ENCODE measurements around the gene C14orf93. TPM values are rescaled to one million over a fixed set of nuclear protein-coding genes. Genes with fewer than 3 reads are reported as not detected.
A peak's percentile ranks its signal among the peaks of the same experiment; 100 is the strongest.
"Not testable (repeated sequence)": the region's sequence is repeated elsewhere in the genome, so short reads cannot be mapped to it uniquely, and the experiment has no call there.

Gene C14orf93
- total RNA-seq, 1 experiment from 2014 or later = 8.7 TPM

DNA sequence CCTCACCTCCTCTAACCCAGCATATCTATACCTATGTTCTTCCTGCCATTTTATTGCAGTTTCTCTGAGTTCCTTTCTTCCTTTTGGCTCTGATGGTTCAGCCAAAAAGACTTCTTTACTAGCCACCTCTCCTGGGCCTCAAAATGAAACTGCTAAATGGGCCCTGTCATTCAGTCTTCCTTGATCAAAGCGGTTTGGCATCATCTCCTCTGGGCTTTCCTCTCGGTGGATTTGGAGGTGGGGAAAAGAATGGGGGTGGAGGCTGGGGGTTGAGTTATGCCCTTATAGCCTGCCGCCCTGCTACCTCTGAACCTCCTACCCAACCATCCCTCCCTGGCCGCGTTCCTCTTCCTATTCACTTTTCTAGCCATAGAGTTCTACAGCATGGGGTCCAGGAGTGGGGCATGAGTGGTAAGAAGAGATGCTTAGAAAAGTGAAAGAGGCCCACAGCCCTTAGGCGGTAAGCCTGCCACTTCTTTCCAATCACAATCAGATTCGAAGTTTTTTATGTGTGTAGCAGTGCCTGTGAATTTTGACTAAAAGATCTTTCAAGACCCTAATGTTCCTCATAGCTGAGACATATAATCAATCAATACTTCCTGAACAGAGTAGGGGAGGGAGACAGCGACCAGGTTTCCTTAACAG is 30.1 kb downstream of the C14orf93 start:
- in situ Hi-C loops (cut with HindIII; ENCODE audit: low sequenced_read_pairs) = loop anchor here (10.0 kb wide), 1 partner anchor 85 kb away; no protein-coding TSS in a partner anchor
- no peak for DNase-seq (ENCODE audit: low spot score)

DNA sequence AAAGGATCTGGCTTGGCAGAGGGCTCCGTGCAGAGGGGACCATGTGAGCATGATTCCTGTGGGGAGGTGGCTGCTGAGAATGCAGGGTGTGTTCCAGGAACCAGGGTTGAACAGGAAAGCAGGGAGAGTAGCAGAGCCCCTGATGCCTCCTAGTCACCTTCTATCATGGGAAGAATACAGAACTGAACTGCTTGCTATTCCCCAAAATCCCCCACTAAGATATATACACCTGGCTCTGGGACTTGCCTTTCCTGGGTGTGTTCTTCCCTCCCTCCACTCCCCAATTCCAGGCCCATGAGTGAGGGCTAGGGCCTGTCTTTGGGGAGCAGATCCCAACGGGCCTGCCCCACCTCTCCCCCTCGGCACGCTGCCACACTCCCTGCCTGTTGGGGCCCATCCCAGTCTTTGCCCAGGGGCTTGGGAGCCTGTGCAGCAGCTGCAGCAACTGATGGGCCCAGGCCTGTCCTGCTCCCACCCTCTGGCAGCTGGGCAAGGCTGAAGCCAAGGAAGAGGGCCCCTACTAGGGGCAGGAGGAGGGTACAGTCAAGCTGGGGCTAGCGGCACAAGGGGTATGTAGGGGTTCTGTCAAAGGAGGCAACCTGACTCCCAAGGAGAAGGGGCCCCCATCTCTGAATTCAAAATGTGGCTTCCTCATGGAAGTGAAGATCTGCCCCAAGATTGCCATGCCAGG is 30.8 kb downstream of the C14orf93 start:
- in situ Hi-C loops (cut with HindIII; ENCODE audit: low sequenced_read_pairs) = no loop called here

DNA sequence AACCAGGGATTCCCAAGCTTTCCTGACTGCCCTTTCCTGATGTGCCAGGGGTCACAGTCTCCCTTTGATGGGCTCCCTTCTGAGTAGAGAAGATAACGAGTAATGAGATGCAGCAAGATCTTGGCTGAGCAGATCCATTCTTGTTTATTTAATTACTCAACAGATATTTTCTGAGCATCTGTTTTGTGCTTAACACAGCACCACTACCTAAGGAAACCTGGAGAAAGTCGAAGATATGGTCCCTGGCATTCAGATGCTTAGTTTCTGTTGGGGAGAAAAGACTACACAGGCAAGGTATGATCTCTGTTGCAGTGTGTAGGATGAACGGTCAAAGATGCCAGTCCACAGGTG is 31.5 kb downstream of the C14orf93 start:
- in situ Hi-C loops (cut with HindIII; ENCODE audit: low sequenced_read_pairs) = no loop called here
- no peak for DNase-seq (ENCODE audit: low spot score)

More for the DNA sequence above, 30.8 kb downstream of the C14orf93 start:
- no peak for DNase-seq (ENCODE audit: low spot score)

DNA sequence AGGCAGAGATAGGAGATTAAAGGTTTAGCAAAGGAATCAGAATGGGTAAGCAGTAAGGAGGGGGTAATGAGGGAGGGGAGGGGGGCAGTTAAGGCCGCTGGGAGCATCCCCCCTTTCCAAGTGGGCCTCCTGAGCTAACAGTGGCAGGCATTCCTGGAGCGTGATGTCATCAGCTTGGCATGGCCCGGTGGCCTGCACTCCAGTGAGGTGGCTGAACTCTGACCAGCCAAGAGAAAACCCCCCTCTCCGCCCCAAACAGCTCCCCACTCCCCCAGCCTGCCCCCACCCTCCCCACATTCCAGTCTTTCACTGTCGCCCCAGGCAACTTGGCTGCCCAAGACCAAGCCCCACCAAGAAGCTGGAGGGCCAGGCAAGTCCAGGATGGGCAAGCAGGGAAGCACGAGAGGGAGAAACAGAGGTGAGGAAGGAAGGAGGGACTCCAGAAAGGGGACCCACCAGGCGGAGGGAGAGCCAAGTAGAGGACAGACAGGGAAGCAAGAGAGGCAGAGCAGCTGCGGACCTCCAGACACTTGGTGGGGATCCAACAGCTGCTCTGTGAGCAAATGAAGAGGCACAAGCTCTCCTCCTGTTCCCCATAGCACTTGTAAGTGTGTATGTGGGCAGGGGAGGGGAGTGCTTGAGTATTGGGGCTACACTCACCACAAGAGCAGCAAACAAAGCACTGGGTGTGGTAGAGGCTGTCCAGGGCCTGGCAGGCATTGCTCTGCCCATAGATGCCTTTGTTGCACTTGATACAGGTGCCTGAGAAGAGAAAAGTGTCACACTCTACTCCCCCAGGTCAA is 32.1 kb downstream of the C14orf93 start:
- DNase-seq (ENCODE audit: low spot score) = no peak
- in situ Hi-C loops (cut with HindIII; ENCODE audit: low sequenced_read_pairs) = no loop called here

DNA sequence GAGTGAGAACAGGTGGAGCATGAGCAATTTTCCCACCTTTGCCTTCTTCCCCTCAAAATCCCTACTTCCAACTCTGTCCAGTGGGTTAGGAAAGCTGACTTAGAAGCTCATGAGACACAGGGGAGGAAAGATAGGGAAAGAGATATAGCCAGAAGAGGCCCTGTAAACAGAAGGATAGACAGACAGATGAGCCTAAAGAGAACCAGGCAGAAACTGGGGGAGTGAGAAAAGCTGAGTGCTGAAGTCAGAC is 32.6 kb downstream of the C14orf93 start:
- in situ Hi-C loops (cut with HindIII; ENCODE audit: low sequenced_read_pairs) = no loop called here
- no peak for DNase-seq (ENCODE audit: low spot score)

DNA sequence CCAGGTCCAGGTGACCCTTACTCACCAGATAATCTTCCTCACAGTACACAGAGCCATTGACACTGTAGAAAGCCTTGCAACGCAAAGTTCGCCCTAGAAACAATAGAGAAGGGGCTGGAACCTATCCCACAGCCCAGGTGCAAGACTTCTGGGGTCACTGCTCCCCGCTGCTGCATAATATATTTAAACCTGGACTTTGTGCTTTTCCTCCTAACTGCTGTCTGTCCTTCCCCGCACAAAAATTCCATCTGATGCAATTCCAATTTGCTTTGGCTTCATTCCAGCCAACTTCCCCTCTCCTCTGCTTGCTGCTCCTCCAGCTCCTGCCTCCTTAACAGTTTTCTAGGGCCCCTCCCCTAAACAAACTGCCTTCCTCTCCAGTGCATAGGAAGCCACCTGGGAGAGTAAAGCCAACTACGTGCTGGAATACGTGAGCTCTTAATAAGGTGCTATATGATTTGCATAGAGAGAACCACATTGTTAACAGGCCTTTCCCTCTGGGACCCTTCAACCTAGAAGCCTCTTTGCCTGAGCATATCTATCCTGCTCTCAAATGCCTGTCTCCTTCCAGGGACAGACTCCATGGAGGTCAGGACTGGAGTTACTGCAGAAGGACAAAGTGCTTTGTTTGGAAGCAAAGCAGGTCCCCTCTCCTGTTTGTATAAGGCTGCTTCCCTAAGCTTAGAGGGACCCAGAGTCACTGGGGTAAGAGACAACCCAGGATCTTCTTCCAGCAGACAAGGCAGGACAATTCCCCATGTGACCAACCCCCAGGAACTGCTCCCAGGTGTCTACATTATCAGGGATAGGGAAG is 33.1 kb downstream of the C14orf93 start:
- in situ Hi-C loops (cut with HindIII; ENCODE audit: low sequenced_read_pairs) = no loop called here
- DNase-seq (ENCODE audit: low spot score) = no peak

DNA sequence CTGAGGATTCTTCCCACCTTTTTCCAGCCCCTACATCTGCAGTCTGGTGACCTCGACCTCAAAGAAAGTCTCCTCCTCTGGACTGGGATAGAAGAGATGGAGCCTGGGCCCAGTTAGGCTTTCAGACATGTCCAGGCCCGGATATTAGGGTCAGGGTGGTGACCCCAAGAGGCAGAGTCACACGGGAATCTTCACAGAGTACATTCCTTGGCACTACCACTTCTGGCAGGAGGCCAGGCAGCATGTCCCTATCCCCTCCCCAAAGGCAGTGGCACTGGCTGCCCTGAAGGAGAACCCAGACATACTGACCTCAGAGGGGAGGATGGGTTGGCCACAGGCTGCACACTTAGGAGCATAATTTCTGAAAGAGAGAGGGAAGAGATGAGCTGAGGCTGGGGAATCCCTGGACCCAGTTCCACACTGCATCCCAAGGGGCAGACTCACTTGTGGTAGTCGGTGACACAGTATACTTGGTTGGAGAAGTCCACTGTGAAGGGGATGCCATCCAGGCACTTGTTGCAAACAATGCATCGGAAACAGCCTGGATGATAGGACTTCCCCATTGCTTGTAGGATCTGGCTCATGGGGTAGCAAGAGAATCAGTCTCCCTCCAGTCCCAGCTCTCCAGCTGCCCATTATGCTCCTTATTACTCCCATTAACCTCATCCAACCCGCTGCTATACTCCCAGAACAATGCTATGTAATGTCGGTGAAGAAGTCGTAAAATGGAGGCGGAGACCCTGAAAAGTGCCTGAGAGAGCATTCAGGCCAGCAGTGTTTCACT is 35.2 kb downstream of the C14orf93 start:
- in situ Hi-C loops (cut with HindIII; ENCODE audit: low sequenced_read_pairs) = no loop called here
- no peak for DNase-seq (ENCODE audit: low spot score)

DNA sequence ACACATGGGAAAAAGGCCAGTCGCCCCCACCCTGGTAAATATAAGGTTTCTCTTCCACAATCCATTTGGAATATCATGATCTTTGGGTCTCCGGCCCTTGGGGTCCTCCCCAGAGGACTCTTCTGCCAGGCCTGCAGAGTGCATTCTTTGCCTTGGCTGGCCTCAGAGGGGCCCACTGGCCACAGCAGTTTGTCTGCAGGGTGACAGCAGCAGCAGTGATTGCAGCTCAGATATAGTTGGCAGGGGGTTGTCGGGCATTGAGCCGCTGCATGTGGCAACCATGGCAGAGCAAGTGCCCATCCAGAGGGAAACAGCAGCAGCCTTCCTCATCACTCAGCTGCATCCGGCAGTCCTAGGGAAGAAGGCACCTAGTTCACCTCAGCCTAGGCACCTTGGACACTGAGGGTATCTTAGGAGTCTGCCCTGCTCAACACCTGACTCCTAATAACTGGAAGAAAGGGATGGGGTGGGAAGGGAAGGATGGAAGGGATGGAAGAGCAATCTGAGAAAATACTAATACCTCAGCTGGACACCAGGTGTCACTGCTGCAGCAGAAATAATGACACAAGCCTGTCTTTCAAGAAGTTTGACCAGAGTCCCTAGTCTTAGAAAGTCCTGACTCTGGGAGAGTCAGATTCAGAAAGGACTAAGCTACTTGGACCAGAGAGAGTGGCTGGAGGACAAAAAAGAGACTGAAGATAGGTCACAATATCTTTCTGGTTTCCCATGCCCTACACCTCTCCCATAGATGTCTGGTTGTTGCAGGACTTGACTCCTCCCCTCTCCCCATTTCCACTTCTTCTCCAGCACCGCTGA is 36.5 kb downstream of the C14orf93 start:
- DNase-seq (ENCODE audit: low spot score) = peak; percentile 68
- in situ Hi-C loops (cut with HindIII; ENCODE audit: low sequenced_read_pairs) = no loop called here

DNA sequence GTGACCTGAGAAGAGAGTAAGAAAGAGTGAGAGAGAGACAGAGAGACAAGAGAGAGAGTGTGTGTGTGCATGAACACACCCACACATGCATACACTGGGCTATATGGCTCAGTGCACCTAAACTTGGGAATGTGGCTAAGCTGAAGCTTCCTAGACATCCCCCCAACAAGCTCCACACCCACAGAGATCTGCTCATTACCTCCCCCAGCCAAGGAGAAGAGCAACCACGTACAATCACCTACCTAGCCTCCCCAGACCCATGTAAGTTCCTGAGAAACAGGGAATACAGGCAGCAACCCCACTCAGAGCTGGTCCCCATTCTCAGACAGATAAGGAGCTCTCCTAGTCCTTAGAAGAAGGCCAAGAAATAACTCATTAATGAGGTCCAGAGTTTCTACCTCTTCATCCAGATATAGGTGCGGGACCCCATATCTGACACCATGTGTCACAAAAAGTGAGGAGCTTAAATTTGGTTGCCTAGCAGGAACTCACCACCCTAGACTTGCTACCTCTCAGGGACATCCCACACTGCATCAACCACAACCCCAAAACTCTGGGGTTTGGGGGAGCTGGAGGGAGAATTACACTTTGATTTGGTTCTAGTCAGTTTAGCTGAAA is 37.5 kb downstream of the C14orf93 start:
- in situ Hi-C loops (cut with HindIII; ENCODE audit: low sequenced_read_pairs) = no loop called here
- DNase-seq (ENCODE audit: low spot score) = no peak

DNA sequence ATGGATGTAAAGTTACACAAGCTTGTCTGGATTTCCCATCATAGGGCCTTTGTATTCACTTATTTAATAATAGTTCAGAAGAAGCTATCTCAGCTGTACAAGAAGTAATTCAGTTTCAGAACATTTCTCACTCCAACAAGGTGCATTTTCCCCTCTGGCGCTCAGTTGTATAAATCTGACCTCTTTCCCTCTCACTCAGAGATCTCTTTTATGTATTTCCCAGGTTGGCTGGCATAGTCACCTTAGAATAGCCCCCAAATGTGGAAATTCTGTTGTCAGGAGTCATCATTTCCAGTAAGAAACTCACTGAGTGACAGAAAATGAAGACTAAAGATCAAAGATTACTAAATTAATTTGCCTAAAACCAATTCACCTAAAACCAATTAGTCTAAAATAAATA is 38.8 kb downstream of the C14orf93 start:
- no peak for DNase-seq (ENCODE audit: low spot score)
- in situ Hi-C loops (cut with HindIII; ENCODE audit: low sequenced_read_pairs) = no loop called here

DNA sequence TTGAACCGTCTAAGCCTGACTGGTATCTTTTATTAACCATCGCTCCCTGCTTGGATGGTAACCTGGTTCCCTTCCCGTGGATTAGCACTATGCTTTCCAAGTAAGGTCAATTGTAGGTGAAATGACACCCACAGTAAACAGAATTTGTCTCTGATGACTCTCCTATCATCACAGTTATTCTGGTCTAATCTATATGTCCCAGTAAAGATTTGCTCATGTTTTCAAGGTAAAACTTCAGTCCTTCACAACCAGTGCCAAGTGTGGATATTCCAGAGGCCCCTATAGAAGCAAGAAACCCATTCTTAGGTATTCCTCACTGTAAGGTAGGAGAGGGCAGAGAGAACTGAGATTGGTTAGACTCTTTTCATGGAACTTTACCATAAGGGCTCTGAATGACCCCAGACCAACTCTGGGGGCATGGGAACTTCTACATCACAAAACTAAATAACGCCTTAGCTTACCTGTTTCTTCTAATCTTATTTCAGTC is 43.1 kb downstream of the C14orf93 start:
- in situ Hi-C loops (cut with HindIII; ENCODE audit: low sequenced_read_pairs) = no loop called here
- no peak for DNase-seq (ENCODE audit: low spot score)

DNA sequence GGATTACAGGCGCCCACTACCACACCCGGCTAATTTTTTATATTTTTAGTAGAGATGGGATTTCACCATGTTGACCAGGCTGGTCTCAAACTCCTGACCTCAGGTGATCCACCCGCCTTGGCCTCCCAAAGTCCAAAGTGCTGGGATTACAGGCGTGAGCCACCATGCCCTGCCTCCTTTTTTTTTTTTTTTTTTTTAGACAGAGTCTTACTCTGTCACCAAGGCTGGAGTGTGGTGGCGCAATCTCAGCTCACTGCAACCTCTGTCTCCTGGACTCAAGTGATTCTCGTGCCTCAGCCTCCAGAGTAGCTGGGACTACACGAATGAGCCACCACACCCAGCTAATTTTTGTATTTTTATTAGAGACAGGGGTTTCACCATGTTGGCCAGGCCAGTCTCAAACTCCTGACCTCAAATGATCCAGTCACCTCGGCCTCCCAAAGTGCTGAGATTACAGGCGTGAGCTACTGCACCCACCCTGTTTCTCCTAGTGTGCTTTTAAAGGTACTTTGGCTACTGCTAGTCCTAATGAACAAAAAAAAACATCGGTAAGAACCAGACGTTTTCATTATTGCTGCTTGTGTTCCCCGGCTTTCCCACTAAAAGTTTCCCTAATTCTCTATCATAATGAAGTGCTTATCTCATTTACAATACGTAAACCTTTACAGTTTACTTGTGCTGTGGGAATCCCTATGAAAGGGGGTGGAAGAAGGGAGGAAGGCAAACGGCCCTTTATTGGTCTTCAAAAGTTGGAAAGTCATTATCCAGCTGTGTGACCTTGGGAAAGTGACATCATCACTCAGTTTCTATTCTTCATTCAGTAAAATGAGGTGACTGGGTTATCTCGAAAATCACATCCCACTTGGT is 43.8 kb downstream of the C14orf93 start:
- in situ Hi-C loops (cut with HindIII; ENCODE audit: low sequenced_read_pairs); DNase-seq (ENCODE audit: low spot score): not testable (repeated sequence)

DNA sequence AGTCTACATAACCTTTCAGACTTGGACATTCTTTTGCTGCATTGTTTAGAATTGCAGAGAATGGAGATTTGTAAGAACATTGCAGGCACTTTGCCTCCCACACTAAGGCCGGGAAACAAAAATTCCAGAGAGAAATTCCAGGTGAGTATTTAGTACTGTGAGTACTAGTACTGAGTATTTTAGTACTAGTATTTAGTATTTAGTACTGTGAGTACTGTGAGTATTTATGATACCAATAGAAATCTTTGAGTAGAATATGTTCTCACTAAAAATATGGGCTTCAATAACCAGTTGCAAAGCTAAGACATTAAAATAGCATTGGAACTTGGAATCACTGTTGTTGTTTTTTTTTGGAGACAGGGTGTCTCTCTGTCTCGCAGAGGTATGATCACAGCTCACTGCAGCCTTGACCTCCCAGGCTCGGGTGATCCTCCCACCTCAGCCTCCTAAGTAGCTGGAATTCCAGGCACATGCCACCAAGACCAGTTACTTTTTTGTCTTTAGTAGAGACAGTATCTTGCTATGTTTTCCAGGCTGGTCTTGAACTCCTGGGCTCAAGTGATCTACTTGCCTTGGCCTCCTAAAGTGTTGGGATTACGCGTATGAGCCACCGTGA is 47.8 kb downstream of the C14orf93 start:
- in situ Hi-C loops (cut with HindIII; ENCODE audit: low sequenced_read_pairs) = no loop called here
- no peak for DNase-seq (ENCODE audit: low spot score)

DNA sequence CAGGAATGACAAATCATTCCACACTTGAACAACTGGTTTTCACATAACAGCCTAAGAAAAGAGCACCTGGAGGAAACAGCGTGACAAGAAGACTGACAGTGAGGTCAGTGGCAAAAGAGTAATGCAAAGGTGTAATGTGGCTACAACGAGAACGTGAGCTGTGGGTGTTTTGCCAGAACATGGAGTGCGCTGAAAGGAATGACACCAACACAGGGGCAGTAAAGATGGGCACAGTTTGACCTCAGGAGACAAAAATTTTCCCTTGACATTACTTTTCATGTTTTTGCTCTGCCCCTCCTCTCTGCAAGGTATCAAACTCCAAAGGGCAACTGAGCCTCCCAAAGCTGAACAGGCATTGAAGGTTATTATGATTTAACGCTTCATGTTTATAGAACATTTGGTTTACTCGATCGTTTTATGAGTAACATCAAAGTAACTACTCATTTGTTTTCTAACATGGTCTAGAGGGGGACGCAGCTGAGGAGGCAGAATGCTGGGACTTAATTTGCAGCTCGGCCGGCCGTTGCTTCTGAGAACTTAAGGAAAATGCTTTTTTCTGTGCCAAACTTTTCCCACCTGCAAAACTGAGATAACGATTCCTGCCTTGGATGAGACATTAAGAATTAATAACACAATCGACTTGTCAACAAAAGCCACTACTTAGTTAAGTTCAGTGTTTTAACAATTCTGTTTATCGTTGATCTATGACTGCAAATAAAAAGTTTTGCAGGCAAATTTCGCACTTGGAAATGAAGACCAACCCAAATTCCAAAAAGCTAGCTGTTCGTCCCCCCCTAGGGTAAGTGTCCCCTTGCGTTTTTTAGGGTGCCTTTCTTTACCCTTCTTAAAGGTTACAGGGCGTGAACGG is 54.0 kb downstream of the C14orf93 start:
- in situ Hi-C loops (cut with HindIII; ENCODE audit: low sequenced_read_pairs) = no loop called here
- DNase-seq (ENCODE audit: low spot score) = peak; percentile 37

DNA sequence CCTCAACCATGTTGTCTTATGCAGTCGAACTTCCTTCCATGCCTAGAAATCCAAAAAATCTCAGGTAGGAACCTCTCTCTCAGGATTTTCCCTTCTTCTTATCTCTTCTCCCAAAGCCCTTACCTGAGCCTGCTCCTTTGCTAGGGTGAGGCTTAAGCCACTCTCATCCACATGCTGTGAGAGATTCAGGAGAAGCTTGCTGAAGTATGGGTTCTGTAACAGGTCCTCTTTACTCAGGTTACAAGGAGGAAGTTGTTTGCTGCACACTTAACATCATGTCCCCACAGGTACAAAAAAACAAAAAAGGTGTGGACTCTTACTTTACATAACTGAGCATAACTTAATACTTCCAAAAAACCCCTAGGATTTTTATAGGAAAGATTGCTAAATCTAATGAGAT is 57.5 kb downstream of the C14orf93 start:
- no peak for DNase-seq (ENCODE audit: low spot score)
- in situ Hi-C loops (cut with HindIII; ENCODE audit: low sequenced_read_pairs) = no loop called here

Measured in G401 (cell line).